ENCODE data around the gene ELMO1.

Gene ELMO1

GRCh38 chr7:37013771-37014170, 434.9 kb downstream of the ELMO1 start:
- H3K9ac ChIP-seq (ENCODE audit: low read depth in 1 of 2, low read length in 2 of 2) = no peak overlapping the region
- no peak overlapping the region for H3K27ac ChIP-seq (ENCODE audit: low read depth in 2 of 2, low read length in 2 of 2)
- no peaks in the 10 kb centered on the region for H3K9me3 ChIP-seq (ENCODE audit: control insufficient read depth in 2 of 2, low read length in 2 of 2)
- H3K27me3 ChIP-seq (ENCODE audit: control insufficient read depth in 2 of 2, insufficient read depth in 2 of 2, low read length in 2 of 2) = no peaks in the 10 kb centered on the region
- H3K4me3 ChIP-seq (ENCODE audit: low read length in 2 of 2) = no peak overlapping the region
- no peaks in the 10 kb centered on the region for H3K4me1 ChIP-seq (ENCODE audit: control insufficient read depth in 2 of 2, insufficient read depth in 2 of 2, low read length in 2 of 2)
- H3K36me3 ChIP-seq (ENCODE audit: control insufficient read depth in 2 of 2, insufficient read depth in 2 of 2, low read length in 2 of 2) = peaks cover 0 to 9% of the 10 kb centered on the region in 2 donors

GRCh38 chr7:37011151-37011890, 437.3 kb downstream of the ELMO1 start:
- Histone ChIP-seq H3K9ac (ENCODE audit: low read depth in 1 of 2, low read length in 2 of 2) (no peak overlapping the region), H3K9me3 (ENCODE audit: control insufficient read depth in 2 of 2, low read length in 2 of 2) (no peaks in the 10 kb centered on the region), H3K36me3 (ENCODE audit: control insufficient read depth in 2 of 2, insufficient read depth in 2 of 2, low read length in 2 of 2) (peaks cover 0 to 9% of the 10 kb centered on the region in 2 donors), H3K27me3 (ENCODE audit: control insufficient read depth in 2 of 2, insufficient read depth in 2 of 2, low read length in 2 of 2) (no peaks in the 10 kb centered on the region), H3K4me3 (ENCODE audit: low read length in 2 of 2) (no peak overlapping the region), H3K27ac (ENCODE audit: low read depth in 2 of 2, low read length in 2 of 2) (no peak overlapping the region), H3K4me1 (ENCODE audit: control insufficient read depth in 2 of 2, insufficient read depth in 2 of 2, low read length in 2 of 2) (no peaks in the 10 kb centered on the region)

- H3K9me3 ChIP-seq (ENCODE audit: control insufficient read depth in 2 of 2, low read length in 2 of 2) = no peaks in the 10 kb centered on the region
- H3K27ac ChIP-seq (ENCODE audit: low read depth in 2 of 2, low read length in 2 of 2) = no peak overlapping the region
- peaks cover 0 to 9% of the 10 kb centered on the region in 2 donors for H3K36me3 ChIP-seq (ENCODE audit: control insufficient read depth in 2 of 2, insufficient read depth in 2 of 2, low read length in 2 of 2)
- H3K9ac ChIP-seq (ENCODE audit: low read depth in 1 of 2, low read length in 2 of 2) = no peak overlapping the region
- no peak overlapping the region for H3K4me3 ChIP-seq (ENCODE audit: low read length in 2 of 2)
- no peaks in the 10 kb centered on the region for H3K4me1 ChIP-seq (ENCODE audit: control insufficient read depth in 2 of 2, insufficient read depth in 2 of 2, low read length in 2 of 2)
- H3K27me3 ChIP-seq (ENCODE audit: control insufficient read depth in 2 of 2, insufficient read depth in 2 of 2, low read length in 2 of 2) = no peaks in the 10 kb centered on the region
Observed at GRCh38 chr7:37009125-37009675, 439.5 kb downstream of the ELMO1 start.

- Histone ChIP-seq H3K4me3 (ENCODE audit: low read length in 2 of 2) (no peak overlapping the region), H3K9ac (ENCODE audit: low read depth in 1 of 2, low read length in 2 of 2) (no peak overlapping the region), H3K4me1 (ENCODE audit: control insufficient read depth in 2 of 2, insufficient read depth in 2 of 2, low read length in 2 of 2) (no peaks in the 10 kb centered on the region), H3K27ac (ENCODE audit: low read depth in 2 of 2, low read length in 2 of 2) (no peak overlapping the region), H3K27me3 (ENCODE audit: control insufficient read depth in 2 of 2, insufficient read depth in 2 of 2, low read length in 2 of 2) (no peaks in the 10 kb centered on the region), H3K36me3 (ENCODE audit: control insufficient read depth in 2 of 2, insufficient read depth in 2 of 2, low read length in 2 of 2) (peaks cover 0 to 9% of the 10 kb centered on the region in 2 donors), H3K9me3 (ENCODE audit: control insufficient read depth in 2 of 2, low read length in 2 of 2) (no peaks in the 10 kb centered on the region)
Observed at GRCh38 chr7:37007691-37008090, 441.0 kb downstream of the ELMO1 start.

GRCh38 chr7:37007268-37007667, 441.4 kb downstream of the ELMO1 start:
- no peak overlapping the region for H3K4me3 ChIP-seq (ENCODE audit: low read length in 2 of 2)
- H3K27ac ChIP-seq (ENCODE audit: low read depth in 2 of 2, low read length in 2 of 2) = no peak overlapping the region
- H3K9ac ChIP-seq (ENCODE audit: low read depth in 1 of 2, low read length in 2 of 2) = no peak overlapping the region
- no peaks in the 10 kb centered on the region for H3K9me3 ChIP-seq (ENCODE audit: control insufficient read depth in 2 of 2, low read length in 2 of 2)
- H3K4me1 ChIP-seq (ENCODE audit: control insufficient read depth in 2 of 2, insufficient read depth in 2 of 2, low read length in 2 of 2) = no peaks in the 10 kb centered on the region
- H3K27me3 ChIP-seq (ENCODE audit: control insufficient read depth in 2 of 2, insufficient read depth in 2 of 2, low read length in 2 of 2) = no peaks in the 10 kb centered on the region
- H3K36me3 ChIP-seq (ENCODE audit: control insufficient read depth in 2 of 2, insufficient read depth in 2 of 2, low read length in 2 of 2) = peaks cover 0 to 4% of the 10 kb centered on the region in 2 donors

- Histone ChIP-seq H3K4me3 (ENCODE audit: low read length in 2 of 2) (no peak overlapping the region), H3K9me3 (ENCODE audit: control insufficient read depth in 2 of 2, low read length in 2 of 2) (no peaks in the 10 kb centered on the region), H3K27me3 (ENCODE audit: control insufficient read depth in 2 of 2, insufficient read depth in 2 of 2, low read length in 2 of 2) (no peaks in the 10 kb centered on the region), H3K27ac (ENCODE audit: low read depth in 2 of 2, low read length in 2 of 2) (no peak overlapping the region), H3K4me1 (ENCODE audit: control insufficient read depth in 2 of 2, insufficient read depth in 2 of 2, low read length in 2 of 2) (no peaks in the 10 kb centered on the region), H3K36me3 (ENCODE audit: control insufficient read depth in 2 of 2, insufficient read depth in 2 of 2, low read length in 2 of 2) (no peaks in the 10 kb centered on the region), H3K9ac (ENCODE audit: low read depth in 1 of 2, low read length in 2 of 2) (no peak overlapping the region)
Observed at GRCh38 chr7:37006764-37007163, 441.9 kb downstream of the ELMO1 start.

GRCh38 chr7:37000511-37000910, 448.2 kb downstream of the ELMO1 start:
- no peak overlapping the region for H3K9ac ChIP-seq (ENCODE audit: low read depth in 1 of 2, low read length in 2 of 2)
- no peaks in the 10 kb centered on the region for H3K27me3 ChIP-seq (ENCODE audit: control insufficient read depth in 2 of 2, insufficient read depth in 2 of 2, low read length in 2 of 2)
- H3K27ac ChIP-seq (ENCODE audit: low read depth in 2 of 2, low read length in 2 of 2) = no peak overlapping the region
- H3K4me1 ChIP-seq (ENCODE audit: control insufficient read depth in 2 of 2, insufficient read depth in 2 of 2, low read length in 2 of 2) = no peaks in the 10 kb centered on the region
- no peak overlapping the region for H3K4me3 ChIP-seq (ENCODE audit: low read length in 2 of 2)
- no peaks in the 10 kb centered on the region for H3K36me3 ChIP-seq (ENCODE audit: control insufficient read depth in 2 of 2, insufficient read depth in 2 of 2, low read length in 2 of 2)
- no peaks in the 10 kb centered on the region for H3K9me3 ChIP-seq (ENCODE audit: control insufficient read depth in 2 of 2, low read length in 2 of 2)

GRCh38 chr7:36999626-37000485, 448.8 kb downstream of the ELMO1 start:
- Histone ChIP-seq H3K27ac (ENCODE audit: low read depth in 2 of 2, low read length in 2 of 2) (no peak overlapping the region), H3K4me1 (ENCODE audit: control insufficient read depth in 2 of 2, insufficient read depth in 2 of 2, low read length in 2 of 2) (no peaks in the 10 kb centered on the region), H3K9me3 (ENCODE audit: control insufficient read depth in 2 of 2, low read length in 2 of 2) (no peaks in the 10 kb centered on the region), H3K27me3 (ENCODE audit: control insufficient read depth in 2 of 2, insufficient read depth in 2 of 2, low read length in 2 of 2) (no peaks in the 10 kb centered on the region), H3K36me3 (ENCODE audit: control insufficient read depth in 2 of 2, insufficient read depth in 2 of 2, low read length in 2 of 2) (no peaks in the 10 kb centered on the region), H3K9ac (ENCODE audit: low read depth in 1 of 2, low read length in 2 of 2) (no peak overlapping the region), H3K4me3 (ENCODE audit: low read length in 2 of 2) (no peak overlapping the region)

GRCh38 chr7:36995776-36996175, 452.9 kb downstream of the ELMO1 start:
- Histone ChIP-seq H3K27ac (ENCODE audit: low read depth in 2 of 2, low read length in 2 of 2) (no peak overlapping the region), H3K9me3 (ENCODE audit: control insufficient read depth in 2 of 2, low read length in 2 of 2) (no peaks in the 10 kb centered on the region), H3K9ac (ENCODE audit: low read depth in 1 of 2, low read length in 2 of 2) (no peak overlapping the region), H3K4me3 (ENCODE audit: low read length in 2 of 2) (no peak overlapping the region), H3K27me3 (ENCODE audit: control insufficient read depth in 2 of 2, insufficient read depth in 2 of 2, low read length in 2 of 2) (no peaks in the 10 kb centered on the region), H3K4me1 (ENCODE audit: control insufficient read depth in 2 of 2, insufficient read depth in 2 of 2, low read length in 2 of 2) (no peaks in the 10 kb centered on the region), H3K36me3 (ENCODE audit: control insufficient read depth in 2 of 2, insufficient read depth in 2 of 2, low read length in 2 of 2) (no peaks in the 10 kb centered on the region)

GRCh38 chr7:36994456-36995112, 454.1 kb downstream of the ELMO1 start:
- Histone ChIP-seq H3K9me3 (ENCODE audit: control insufficient read depth in 2 of 2, low read length in 2 of 2) (no peaks in the 10 kb centered on the region), H3K36me3 (ENCODE audit: control insufficient read depth in 2 of 2, insufficient read depth in 2 of 2, low read length in 2 of 2) (no peaks in the 10 kb centered on the region), H3K4me3 (ENCODE audit: low read length in 2 of 2) (no peak overlapping the region), H3K27ac (ENCODE audit: low read depth in 2 of 2, low read length in 2 of 2) (no peak overlapping the region), H3K4me1 (ENCODE audit: control insufficient read depth in 2 of 2, insufficient read depth in 2 of 2, low read length in 2 of 2) (no peaks in the 10 kb centered on the region), H3K27me3 (ENCODE audit: control insufficient read depth in 2 of 2, insufficient read depth in 2 of 2, low read length in 2 of 2) (no peaks in the 10 kb centered on the region), H3K9ac (ENCODE audit: low read depth in 1 of 2, low read length in 2 of 2) (no peak overlapping the region)

Data from mucosa of rectum (tissue), 2 donors.